Measurements from ENCODE around the gene ARID1B. TPM values are rescaled to one million over a fixed set of nuclear protein-coding genes. Genes with fewer than 3 reads are reported as not detected.
A peak's percentile ranks its signal among the peaks of the same experiment; 100 is the strongest.

The ARID1B gene
- total RNA-seq, 2 donors from 2014 or later: 43.9 to 44.6 TPM

DNA sequence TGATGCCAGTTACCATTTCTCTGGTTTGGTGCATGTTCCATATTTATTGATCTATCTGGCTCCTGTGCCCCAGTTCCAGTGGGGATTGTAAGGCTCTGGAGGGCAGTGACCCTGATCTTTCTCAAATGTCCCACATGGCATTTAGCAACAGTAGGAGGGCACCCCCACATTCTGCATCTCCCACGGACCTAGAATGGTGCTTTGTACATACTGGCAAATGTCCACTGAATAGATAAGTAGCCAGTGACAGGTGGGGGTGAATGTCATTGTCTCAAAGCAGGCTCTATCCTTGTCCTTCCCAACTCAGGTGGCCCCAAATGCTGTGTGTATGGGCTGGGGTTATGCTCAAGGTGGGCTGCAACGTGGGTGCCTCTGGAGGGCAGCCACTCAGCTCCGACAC, 462.0 kb downstream of the ARID1B start:
- H3K4me3 ChIP-seq: no peak overlapping the region
- H3K4me1 ChIP-seq: peaks cover 0 to 38% of the 10 kb centered on the region in 2 donors
- H3K36me3 ChIP-seq: no peaks in the 10 kb centered on the region
- no peak for DNase-seq (ENCODE audit: low spot score)
- H3K9me3 ChIP-seq: no peaks in the 10 kb centered on the region
- H3K27me3 ChIP-seq: no peaks in the 10 kb centered on the region
- TF ChIP-seq, protein P1, sequence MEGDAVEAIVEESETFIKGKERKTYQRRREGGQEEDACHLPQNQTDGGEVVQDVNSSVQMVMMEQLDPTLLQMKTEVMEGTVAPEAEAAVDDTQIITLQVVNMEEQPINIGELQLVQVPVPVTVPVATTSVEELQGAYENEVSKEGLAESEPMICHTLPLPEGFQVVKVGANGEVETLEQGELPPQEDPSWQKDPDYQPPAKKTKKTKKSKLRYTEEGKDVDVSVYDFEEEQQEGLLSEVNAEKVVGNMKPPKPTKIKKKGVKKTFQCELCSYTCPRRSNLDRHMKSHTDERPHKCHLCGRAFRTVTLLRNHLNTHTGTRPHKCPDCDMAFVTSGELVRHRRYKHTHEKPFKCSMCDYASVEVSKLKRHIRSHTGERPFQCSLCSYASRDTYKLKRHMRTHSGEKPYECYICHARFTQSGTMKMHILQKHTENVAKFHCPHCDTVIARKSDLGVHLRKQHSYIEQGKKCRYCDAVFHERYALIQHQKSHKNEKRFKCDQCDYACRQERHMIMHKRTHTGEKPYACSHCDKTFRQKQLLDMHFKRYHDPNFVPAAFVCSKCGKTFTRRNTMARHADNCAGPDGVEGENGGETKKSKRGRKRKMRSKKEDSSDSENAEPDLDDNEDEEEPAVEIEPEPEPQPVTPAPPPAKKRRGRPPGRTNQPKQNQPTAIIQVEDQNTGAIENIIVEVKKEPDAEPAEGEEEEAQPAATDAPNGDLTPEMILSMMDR (IDR thresholded peaks at IDR 0.05): no peak
- peak overlapping the region in 1 of 2 donors; percentile 61 for H3K27ac ChIP-seq

DNA sequence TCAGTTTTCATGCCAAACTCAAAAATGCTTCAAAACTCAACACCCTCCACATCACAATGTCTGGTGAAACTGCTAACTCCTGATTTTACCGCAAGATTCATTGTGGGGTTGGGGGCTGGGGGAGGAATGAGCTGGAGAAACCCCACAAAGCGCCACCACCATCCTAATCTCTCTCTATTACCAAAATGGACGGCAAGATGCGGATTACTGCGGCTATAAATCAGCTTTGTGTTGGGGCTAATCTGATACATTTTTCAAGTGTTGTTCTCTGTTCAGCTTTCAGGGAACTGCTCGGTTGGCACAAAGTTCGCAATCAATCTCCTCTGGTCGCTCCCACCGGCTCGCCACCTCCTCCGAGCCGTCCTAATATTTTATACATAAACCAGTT, 462.5 kb downstream of the ARID1B start:
- TF ChIP-seq, protein P1 (IDR thresholded peaks at IDR 0.05): no peak
- Histone ChIP-seq H3K4me1 (peaks cover 0 to 41% of the 10 kb centered on the region in 2 donors), H3K27me3 (no peaks in the 10 kb centered on the region), H3K4me3 (peak overlapping the region in 1 of 2 donors; percentile 18), H3K36me3 (no peaks in the 10 kb centered on the region), H3K27ac (peak overlapping the region; percentile 60 to 61), H3K9me3 (no peaks in the 10 kb centered on the region)
- no peak for DNase-seq (ENCODE audit: low spot score)

- no peaks in the 10 kb centered on the region for H3K27me3 ChIP-seq
- peak; percentile 82 for DNase-seq (ENCODE audit: low spot score)
- H3K27ac ChIP-seq: peak overlapping the region; percentile 60 to 61
- TF ChIP-seq, protein P1 (IDR thresholded peaks at IDR 0.05): no peak
- peaks cover 0 to 44% of the 10 kb centered on the region in 2 donors for H3K4me1 ChIP-seq
- peak overlapping the region in 1 of 2 donors; percentile 18 for H3K4me3 ChIP-seq
- H3K9me3 ChIP-seq: no peaks in the 10 kb centered on the region
- no peaks in the 10 kb centered on the region for H3K36me3 ChIP-seq
Observed at GRCh38 chr6:157240059-157240959, 463.1 kb downstream of the ARID1B start.

DNA sequence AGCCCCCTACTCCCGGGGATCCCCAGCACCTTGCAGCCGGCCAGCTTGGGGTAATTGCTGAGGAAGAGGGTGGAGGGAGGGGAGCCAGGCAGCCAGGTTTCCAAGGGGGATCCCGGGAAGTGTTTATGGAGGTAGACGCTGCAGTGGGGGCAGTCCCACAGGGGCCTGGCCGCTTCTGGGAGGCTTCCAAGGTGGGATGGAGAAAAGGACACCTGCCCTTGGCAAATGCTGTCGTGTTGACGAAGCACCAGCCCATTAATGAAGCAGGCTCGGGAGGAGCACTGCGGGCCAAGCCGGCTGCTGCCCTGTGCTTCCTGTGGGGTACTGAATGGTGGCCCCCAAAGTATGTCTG, 463.8 kb downstream of the ARID1B start:
- peaks cover 0 to 44% of the 10 kb centered on the region in 2 donors for H3K4me1 ChIP-seq
- DNase-seq (ENCODE audit: low spot score): no peak
- TF ChIP-seq, protein P1 (IDR thresholded peaks at IDR 0.05): no peak

DNA sequence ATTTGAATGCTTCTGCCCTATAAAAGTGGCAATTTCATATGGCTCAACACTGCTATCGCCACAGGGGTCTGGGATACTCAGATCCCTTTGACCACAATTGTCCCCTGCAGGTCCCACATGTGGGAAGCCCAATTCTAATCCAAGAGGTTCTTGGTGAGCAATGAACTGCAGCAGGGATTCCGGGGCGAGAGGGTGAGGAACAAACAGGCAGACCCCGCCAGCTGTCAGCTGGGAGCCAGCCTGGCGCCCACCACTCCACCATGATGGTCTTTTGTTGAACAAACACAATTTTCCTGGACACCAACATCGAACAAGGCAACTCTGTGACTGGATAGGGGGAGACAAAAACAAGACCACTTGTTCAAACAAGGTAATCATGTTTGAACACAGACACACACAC, 465.6 kb downstream of the ARID1B start:
- DNase-seq (ENCODE audit: low spot score): no peak
- Histone ChIP-seq H3K36me3 (no peaks in the 10 kb centered on the region), H3K27me3 (no peaks in the 10 kb centered on the region), H3K9me3 (no peaks in the 10 kb centered on the region), H3K4me3 (no peak overlapping the region), H3K27ac (no peak overlapping the region), H3K4me1 (peaks cover 0 to 37% of the 10 kb centered on the region in 2 donors)
- TF ChIP-seq, protein P1 (IDR thresholded peaks at IDR 0.05): no peak

More for the DNA sequence above, 463.8 kb downstream of the ARID1B start:
- Histone ChIP-seq H3K9me3 (no peaks in the 10 kb centered on the region), H3K4me3 (no peak overlapping the region), H3K27ac (peak overlapping the region; percentile 60 to 61), H3K36me3 (no peaks in the 10 kb centered on the region), H3K27me3 (no peaks in the 10 kb centered on the region)
